ENCODE measurements around the gene QRICH2. TPM values are rescaled to one million over a fixed set of nuclear protein-coding genes. Genes with fewer than 3 reads are reported as not detected.
"Not testable (repeated sequence)": the region's sequence is repeated elsewhere in the genome, so short reads cannot be mapped to it uniquely, and the experiment has no call there.

QRICH2 gene
- total RNA-seq, 1 donor, result 3.6 TPM

DNA sequence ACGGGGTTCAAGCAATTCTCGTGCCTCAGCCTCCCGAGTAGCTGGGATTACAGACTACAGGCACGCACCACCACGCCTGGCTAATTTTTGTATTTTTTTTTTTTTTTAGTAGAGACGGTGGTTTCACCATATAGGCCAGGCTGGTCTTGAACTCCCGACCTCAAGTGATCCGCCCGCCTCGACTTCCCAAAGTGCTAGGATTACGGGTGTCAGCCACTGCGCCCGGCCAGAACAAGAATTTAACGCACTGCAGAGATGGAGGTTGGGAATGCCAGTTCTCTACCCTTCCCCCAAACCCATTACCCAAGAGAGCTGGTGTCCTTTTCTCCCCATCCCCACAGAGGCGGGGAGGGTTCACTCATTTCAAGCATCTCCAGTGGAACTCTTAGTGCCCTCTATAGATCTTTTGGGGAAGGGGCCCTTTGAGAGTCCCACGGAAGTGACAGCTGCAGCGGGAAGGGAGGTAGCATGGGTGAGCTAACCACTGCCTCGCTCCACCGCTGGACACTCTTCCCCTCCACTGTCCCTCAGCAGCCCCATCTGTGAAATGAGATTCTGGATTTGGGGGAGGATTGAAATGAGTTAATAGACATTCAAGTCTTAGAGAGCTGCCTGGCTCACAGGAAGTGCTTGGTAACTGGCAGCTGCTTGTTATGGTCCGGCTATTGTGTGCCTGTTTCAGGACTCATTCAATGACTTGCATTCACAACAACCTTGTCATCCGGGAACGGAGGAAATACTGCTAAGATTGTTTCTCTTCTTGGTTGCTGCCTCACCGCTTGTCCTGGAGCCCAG is 46.5 kb downstream of the QRICH2 start:
- H3K36me3 ChIP-seq (ENCODE audit: insufficient read depth, low read length), result no peaks in the 10 kb centered on the region
- peak overlapping the region; percentile 53 for H2AFZ ChIP-seq (ENCODE audit: low read length)
- H3K4me3 ChIP-seq (ENCODE audit: insufficient read depth, low read length), result no peak overlapping the region
- H3K4me1 ChIP-seq (ENCODE audit: insufficient read depth, low read length), result peaks cover 24% of the 10 kb centered on the region
- TF ChIP-seq, protein P1, sequence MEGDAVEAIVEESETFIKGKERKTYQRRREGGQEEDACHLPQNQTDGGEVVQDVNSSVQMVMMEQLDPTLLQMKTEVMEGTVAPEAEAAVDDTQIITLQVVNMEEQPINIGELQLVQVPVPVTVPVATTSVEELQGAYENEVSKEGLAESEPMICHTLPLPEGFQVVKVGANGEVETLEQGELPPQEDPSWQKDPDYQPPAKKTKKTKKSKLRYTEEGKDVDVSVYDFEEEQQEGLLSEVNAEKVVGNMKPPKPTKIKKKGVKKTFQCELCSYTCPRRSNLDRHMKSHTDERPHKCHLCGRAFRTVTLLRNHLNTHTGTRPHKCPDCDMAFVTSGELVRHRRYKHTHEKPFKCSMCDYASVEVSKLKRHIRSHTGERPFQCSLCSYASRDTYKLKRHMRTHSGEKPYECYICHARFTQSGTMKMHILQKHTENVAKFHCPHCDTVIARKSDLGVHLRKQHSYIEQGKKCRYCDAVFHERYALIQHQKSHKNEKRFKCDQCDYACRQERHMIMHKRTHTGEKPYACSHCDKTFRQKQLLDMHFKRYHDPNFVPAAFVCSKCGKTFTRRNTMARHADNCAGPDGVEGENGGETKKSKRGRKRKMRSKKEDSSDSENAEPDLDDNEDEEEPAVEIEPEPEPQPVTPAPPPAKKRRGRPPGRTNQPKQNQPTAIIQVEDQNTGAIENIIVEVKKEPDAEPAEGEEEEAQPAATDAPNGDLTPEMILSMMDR (IDR thresholded peaks at IDR 0.05; ENCODE audit: extremely low read depth, low read depth, low read length), result no peak
- H3K27me3 ChIP-seq (ENCODE audit: insufficient read depth, low read length), result no peaks in the 10 kb centered on the region
- DNase-seq (ENCODE audit: insufficient read length, low spot score, missing footprints), result peak; percentile 98
- H3K79me2 ChIP-seq (ENCODE audit: insufficient read depth, low read length), result peaks cover 13% of the 10 kb centered on the region
- no peaks in the 10 kb centered on the region for H4K20me1 ChIP-seq (ENCODE audit: insufficient read depth, low read length)
- peak overlapping the region; percentile 8 for H3K4me2 ChIP-seq (ENCODE audit: insufficient read depth, low read length)
- H3K9me3 ChIP-seq (ENCODE audit: low read depth, low read length), result no peaks in the 10 kb centered on the region
- H3K27ac ChIP-seq (ENCODE audit: low read depth, low read length), result peak overlapping the region; percentile 56

DNA sequence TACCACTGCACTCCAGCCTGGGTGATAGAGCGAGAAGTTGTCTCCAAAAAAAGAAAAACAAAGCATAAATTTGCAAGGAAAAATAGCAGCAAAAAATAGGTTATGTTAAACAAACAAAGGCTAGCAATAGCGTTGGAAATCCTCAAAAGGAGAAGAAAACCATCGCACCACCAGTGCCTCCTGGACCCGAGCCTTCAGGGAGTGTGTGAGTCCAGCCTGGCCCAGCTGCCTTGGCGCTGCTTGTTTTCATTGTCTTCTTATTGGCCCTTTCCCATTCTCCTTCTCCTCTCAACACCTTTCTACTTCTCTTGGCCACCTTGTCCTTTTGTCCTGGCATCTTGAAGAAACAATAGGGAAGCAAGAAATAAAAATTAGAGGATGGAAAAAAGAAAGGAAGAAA is 47.4 kb downstream of the QRICH2 start:
- no peaks in the 10 kb centered on the region for H4K20me1 ChIP-seq (ENCODE audit: insufficient read depth, low read length)
- H3K4me1 ChIP-seq (ENCODE audit: insufficient read depth, low read length), result peaks cover 20% of the 10 kb centered on the region
- TF ChIP-seq, protein P1 (IDR thresholded peaks at IDR 0.05; ENCODE audit: extremely low read depth, low read depth, low read length), result no peak
- no peak for DNase-seq (ENCODE audit: insufficient read length, low spot score, missing footprints)
- no peaks in the 10 kb centered on the region for H3K36me3 ChIP-seq (ENCODE audit: insufficient read depth, low read length)
- peaks cover 4% of the 10 kb centered on the region for H3K79me2 ChIP-seq (ENCODE audit: insufficient read depth, low read length)
- no peaks in the 10 kb centered on the region for H3K27me3 ChIP-seq (ENCODE audit: insufficient read depth, low read length)
- no peak overlapping the region for H3K4me2 ChIP-seq (ENCODE audit: insufficient read depth, low read length)
- H3K27ac ChIP-seq (ENCODE audit: low read depth, low read length), result no peak overlapping the region
- H3K4me3 ChIP-seq (ENCODE audit: insufficient read depth, low read length), result no peak overlapping the region
- no peaks in the 10 kb centered on the region for H3K9me3 ChIP-seq (ENCODE audit: low read depth, low read length)
- no peak overlapping the region for H2AFZ ChIP-seq (ENCODE audit: low read length)

DNA sequence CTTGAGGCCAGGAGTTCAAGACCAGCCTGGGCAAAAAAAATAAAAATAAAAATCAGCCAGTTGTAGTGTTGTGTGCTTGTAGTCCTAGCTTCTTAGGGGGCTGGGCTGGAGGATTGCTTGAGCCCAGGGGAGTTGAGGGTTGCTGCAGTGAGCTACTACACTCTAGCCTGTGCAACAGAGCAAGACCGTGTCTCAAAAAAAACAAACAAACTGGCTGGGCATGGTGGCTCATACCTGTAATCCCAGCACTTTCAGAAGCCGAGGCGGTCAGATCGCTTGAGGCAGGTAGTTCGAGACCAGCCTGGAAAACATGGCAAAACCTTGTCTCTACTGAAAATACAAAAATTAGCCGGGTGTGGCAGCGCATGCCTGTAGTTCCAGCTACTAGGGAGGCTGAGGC is 47.9 kb downstream of the QRICH2 start:
- Histone ChIP-seq H3K4me1 (ENCODE audit: insufficient read depth, low read length) (peaks cover 20% of the 10 kb centered on the region), H3K79me2 (ENCODE audit: insufficient read depth, low read length) (no peaks in the 10 kb centered on the region), H3K9me3 (ENCODE audit: low read depth, low read length) (no peaks in the 10 kb centered on the region), H4K20me1 (ENCODE audit: insufficient read depth, low read length) (no peaks in the 10 kb centered on the region), H2AFZ (ENCODE audit: low read length) (no peak overlapping the region), H3K36me3 (ENCODE audit: insufficient read depth, low read length) (no peaks in the 10 kb centered on the region), H3K27me3 (ENCODE audit: insufficient read depth, low read length) (no peaks in the 10 kb centered on the region), H3K4me2 (ENCODE audit: insufficient read depth, low read length) (no peak overlapping the region), H3K4me3 (ENCODE audit: insufficient read depth, low read length) (no peak overlapping the region), H3K27ac (ENCODE audit: low read depth, low read length) (no peak overlapping the region)
- no peak for DNase-seq (ENCODE audit: insufficient read length, low spot score, missing footprints)
- TF ChIP-seq, protein P1 (IDR thresholded peaks at IDR 0.05; ENCODE audit: extremely low read depth, low read depth, low read length), result no peak

DNA sequence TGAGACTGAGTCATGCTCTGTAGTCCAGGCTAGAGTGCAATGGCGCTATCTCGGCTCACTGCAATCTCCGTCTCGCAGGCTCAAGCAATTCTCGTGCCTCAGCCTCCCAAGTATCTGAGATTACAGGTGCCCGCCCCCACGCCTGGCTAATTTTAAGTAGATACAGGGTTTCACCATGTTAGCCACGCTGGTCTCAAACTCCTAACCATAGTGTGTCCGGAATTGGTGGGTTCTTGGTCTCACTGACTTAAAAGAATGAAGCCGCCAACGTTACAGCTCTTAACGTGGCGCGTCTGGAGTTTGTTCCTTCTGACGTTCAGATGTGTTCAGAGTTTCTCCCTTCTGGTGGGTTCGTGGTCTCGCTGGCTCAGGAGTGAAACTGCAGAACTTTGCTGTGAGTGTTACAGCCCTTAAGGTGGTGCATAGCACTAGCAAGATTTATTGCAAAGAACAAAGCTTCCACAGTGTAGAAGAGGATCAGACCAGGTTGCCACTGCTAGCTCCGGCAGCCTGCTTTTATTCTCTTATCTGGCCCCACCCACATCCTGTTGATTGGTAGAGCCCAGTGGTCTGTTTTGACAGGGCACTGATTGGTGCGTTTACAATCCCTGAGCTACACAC is 51.5 kb downstream of the QRICH2 start:
- H3K27me3 ChIP-seq (ENCODE audit: insufficient read depth, low read length); H3K79me2 ChIP-seq (ENCODE audit: insufficient read depth, low read length); H3K4me2 ChIP-seq (ENCODE audit: insufficient read depth, low read length): not testable (repeated sequence)

More for the DNA sequence above, 51.5 kb downstream of the QRICH2 start:
- not testable (repeated sequence) for H3K27ac ChIP-seq (ENCODE audit: low read depth, low read length); DNase-seq (ENCODE audit: insufficient read length, low spot score, missing footprints); H3K4me3 ChIP-seq (ENCODE audit: insufficient read depth, low read length); H3K9me3 ChIP-seq (ENCODE audit: low read depth, low read length); H2AFZ ChIP-seq (ENCODE audit: low read length); H3K36me3 ChIP-seq (ENCODE audit: insufficient read depth, low read length); H4K20me1 ChIP-seq (ENCODE audit: insufficient read depth, low read length)
- H3K4me1 ChIP-seq (ENCODE audit: insufficient read depth, low read length), result peaks cover 23% of the 10 kb centered on the region
